Renal cortex interstitium (tissue), 11 donors: ENCODE data around the gene SPRR5. TPM values are rescaled to one million over a fixed set of nuclear protein-coding genes. Genes with fewer than 3 reads are reported as not detected.

Experiments
- DNase-seq, 11 donors: peaks; one replicate each; pipeline ENCODE4 v3.0.0-alpha.2; 2013; ENCODE audit warnings: low read depth in 9 of 11, low spot score in 4 of 11; ENCODE audit errors: extremely low read depth in 1 of 11
- polyA plus RNA-seq, 3 donors: library from polyadenylated mRNA; unstranded; fragments of 120-200 nt; gene quantifications; one replicate each; pipeline ENCODE4 v1.2.1, GENCODE V29; 2013; ENCODE audit not compliant: insufficient read length in 3 of 3

The SPRR5 gene
- polyA plus RNA-seq, 3 donors, result not detected

GRCh38 chr1:152940614-152941013, 6.4 kb upstream of the SPRR5 start:
- no peak for DNase-seq

GRCh38 chr1:152941037-152941711, 5.8 kb upstream of the SPRR5 start:
- DNase-seq, result no peak

GRCh38 chr1:152942161-152942560, 4.8 kb upstream of the SPRR5 start:
- no peak for DNase-seq

- DNase-seq, result no peak
Observed at GRCh38 chr1:152946248-152946647, 758 bp upstream of the SPRR5 start.

GRCh38 chr1:152951711-152952110, 4.7 kb downstream of the SPRR5 start:
- DNase-seq, result no peak

GRCh38 chr1:152953761-152954160, 6.8 kb downstream of the SPRR5 start:
- no peak for DNase-seq

GRCh38 chr1:152954436-152954835, 7.4 kb downstream of the SPRR5 start:
- no peak for DNase-seq

- DNase-seq, result no peak
Observed at GRCh38 chr1:152957561-152957960, 10.6 kb downstream of the SPRR5 start.

GRCh38 chr1:152959273-152959672, 12.3 kb downstream of the SPRR5 start:
- no peak for DNase-seq

GRCh38 chr1:152959801-152960451, 12.9 kb downstream of the SPRR5 start:
- DNase-seq, result no peak

- DNase-seq, result no peak
Observed at GRCh38 chr1:152960452-152961044, 13.5 kb downstream of the SPRR5 start.

GRCh38 chr1:152961226-152961891, 14.4 kb downstream of the SPRR5 start:
- DNase-seq, result no peak

GRCh38 chr1:152962876-152963415, 15.9 kb downstream of the SPRR5 start:
- no peak for DNase-seq

- no peak for DNase-seq
Observed at GRCh38 chr1:152964536-152964935, 17.5 kb downstream of the SPRR5 start.

GRCh38 chr1:152965853-152966252, 18.8 kb downstream of the SPRR5 start:
- DNase-seq, result no peak

- no peak for DNase-seq
Observed at GRCh38 chr1:152967201-152967600, 20.2 kb downstream of the SPRR5 start.

- DNase-seq, result no peak
Observed at GRCh38 chr1:152968248-152968647, 21.2 kb downstream of the SPRR5 start.

- DNase-seq, result no peak
Observed at GRCh38 chr1:152969036-152969435, 22.0 kb downstream of the SPRR5 start.

- no peak for DNase-seq
Observed at GRCh38 chr1:152970495-152970894, 23.5 kb downstream of the SPRR5 start, which contains the start of gene SPRR4. Gene SPRR4 (plus strand): TSS chr1:152970648. CDS start chr1:152971891, 1,243 bp downstream.
